Subcutaneous abdominal adipose tissue (tissue), 5 donors: ENCODE data around the gene CCNL2.
A peak's percentile ranks its signal among the peaks of the same experiment; 100 is the strongest.
"Not testable (repeated sequence)": the region's sequence is repeated elsewhere in the genome, so short reads cannot be mapped to it uniquely, and the experiment has no call there.

Source experiments
- H3K27ac ChIP-seq: one replicate; pipeline ENCODE4 v1.7.0; 2013; ENCODE audit warnings: low read depth, mild to moderate bottlenecking, inconsistent platforms, low read length, moderate library complexity
- H3K27me3 ChIP-seq, 5 donors: one replicate each; pipeline ENCODE4 v1.7.0; 2013; ENCODE audit warnings: low read length in 5 of 5, inconsistent platforms in 1 of 5; ENCODE audit not compliant: control insufficient read depth in 5 of 5, insufficient read depth in 4 of 5
- H3K36me3 ChIP-seq, 5 donors: one replicate each; pipeline ENCODE4 v1.7.0; 2013; ENCODE audit warnings: low read length in 5 of 5; ENCODE audit not compliant: control insufficient read depth in 5 of 5, insufficient read depth in 5 of 5
- H3K4me1 ChIP-seq, 5 donors: one replicate each; pipeline ENCODE4 v1.7.0; 2013; ENCODE audit warnings: low read length in 5 of 5, mild to moderate bottlenecking in 3 of 5, moderate library complexity in 1 of 5; ENCODE audit not compliant: control insufficient read depth in 5 of 5, insufficient read depth in 5 of 5
- H3K4me3 ChIP-seq, 5 donors: one replicate each; pipeline ENCODE4 v1.7.0; 2013; ENCODE audit warnings: low read length in 5 of 5, low read depth in 1 of 5
- H3K9ac ChIP-seq, 5 donors: one replicate each; pipeline ENCODE4 v1.7.0; 2013; ENCODE audit warnings: low read length in 5 of 5, mild to moderate bottlenecking in 4 of 5, moderate library complexity in 3 of 5
- H3K9me3 ChIP-seq, 5 donors: one replicate each; pipeline ENCODE4 v1.7.0; 2013; ENCODE audit warnings: low read length in 5 of 5; ENCODE audit not compliant: control insufficient read depth in 5 of 5
- donor health status: healthy.
- donor health status: healthy.
- donor health status: healthy.
- donor health status: healthy.
- donor health status: healthy.

CCNL2 gene

DNA sequence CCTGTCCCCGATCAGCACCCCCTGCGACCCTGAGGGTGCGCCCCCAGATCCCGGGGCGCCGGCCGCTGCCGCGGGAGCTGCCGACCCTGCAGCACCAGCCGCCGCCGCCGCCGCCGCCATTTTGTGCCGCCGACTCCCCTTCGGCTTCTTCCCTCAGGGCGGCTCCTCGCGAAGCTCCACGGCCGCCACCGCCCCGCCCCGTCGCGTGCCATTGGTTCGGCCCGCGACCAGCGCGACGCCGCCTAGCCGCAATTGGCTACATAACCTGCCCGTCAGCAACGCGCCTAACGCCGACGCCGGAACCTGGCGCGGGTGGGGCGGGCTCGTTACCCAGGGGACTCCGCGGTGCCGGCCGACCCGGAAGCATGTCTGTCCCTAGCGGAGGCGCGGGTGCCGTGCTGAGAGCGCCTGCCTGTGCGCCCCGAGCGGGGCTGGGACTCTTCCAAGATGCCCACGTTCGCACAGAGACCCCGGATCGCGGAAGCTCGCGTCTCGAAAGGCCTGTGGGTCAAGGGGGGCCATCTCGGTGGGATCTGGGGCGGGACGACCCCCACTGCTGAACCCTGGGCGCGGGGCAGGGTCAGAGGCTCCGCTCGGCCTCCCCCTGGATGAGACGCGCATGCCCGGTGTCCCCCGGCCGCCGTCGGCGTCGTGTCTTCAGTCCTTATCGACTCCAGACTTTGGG, at the start of gene CCNL2:
Gene CCNL2, minus strand, starts transcription at position 149 of the 685 bp plus-strand sequence. Its CDS starts 29 bp downstream, at position 120.
- Histone ChIP-seq H3K4me3 (peak within 1 kb of the TSS; percentile 87 to 99 (median 95)), H3K27ac (peak within 1 kb of the TSS; percentile 77), H3K36me3 (peaks cover 0 to 61% (median 48%) of the 10 kb centered on the region in 5 donors), H3K4me1 (peaks cover 15 to 42% (median 34%) of the 10 kb centered on the region in 5 donors), H3K9ac (peak within 1 kb of the TSS; percentile 84 to 96 (median 90)), H3K27me3 (no peaks in the 10 kb centered on the region), H3K9me3 (no peaks in the 10 kb centered on the region)

DNA sequence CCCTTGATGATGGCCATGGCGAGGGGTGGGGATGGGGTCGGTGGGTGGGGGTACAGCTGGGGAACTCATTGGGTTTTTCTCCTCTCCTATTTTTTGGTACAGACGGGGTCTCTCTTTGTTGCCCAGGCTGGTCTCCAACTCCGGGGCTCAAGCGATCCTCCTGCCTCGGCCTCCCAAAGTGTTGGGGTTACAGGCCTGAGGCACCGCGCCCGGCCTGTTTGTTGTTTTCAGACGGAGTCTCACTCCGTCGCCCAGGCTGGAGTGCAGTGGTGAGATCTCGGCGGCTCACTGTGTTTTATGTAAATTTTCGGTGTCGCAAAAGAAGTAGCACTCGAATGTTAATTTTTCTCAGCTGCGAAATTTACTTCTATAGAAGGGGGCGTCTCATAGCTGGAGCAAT, 47.5 kb upstream of the CCNL2 start:
- H3K4me3 ChIP-seq, H3K4me1 ChIP-seq, H3K27ac ChIP-seq, H3K9ac ChIP-seq, H3K27me3 ChIP-seq, H3K9me3 ChIP-seq, H3K36me3 ChIP-seq: not testable (repeated sequence)

DNA sequence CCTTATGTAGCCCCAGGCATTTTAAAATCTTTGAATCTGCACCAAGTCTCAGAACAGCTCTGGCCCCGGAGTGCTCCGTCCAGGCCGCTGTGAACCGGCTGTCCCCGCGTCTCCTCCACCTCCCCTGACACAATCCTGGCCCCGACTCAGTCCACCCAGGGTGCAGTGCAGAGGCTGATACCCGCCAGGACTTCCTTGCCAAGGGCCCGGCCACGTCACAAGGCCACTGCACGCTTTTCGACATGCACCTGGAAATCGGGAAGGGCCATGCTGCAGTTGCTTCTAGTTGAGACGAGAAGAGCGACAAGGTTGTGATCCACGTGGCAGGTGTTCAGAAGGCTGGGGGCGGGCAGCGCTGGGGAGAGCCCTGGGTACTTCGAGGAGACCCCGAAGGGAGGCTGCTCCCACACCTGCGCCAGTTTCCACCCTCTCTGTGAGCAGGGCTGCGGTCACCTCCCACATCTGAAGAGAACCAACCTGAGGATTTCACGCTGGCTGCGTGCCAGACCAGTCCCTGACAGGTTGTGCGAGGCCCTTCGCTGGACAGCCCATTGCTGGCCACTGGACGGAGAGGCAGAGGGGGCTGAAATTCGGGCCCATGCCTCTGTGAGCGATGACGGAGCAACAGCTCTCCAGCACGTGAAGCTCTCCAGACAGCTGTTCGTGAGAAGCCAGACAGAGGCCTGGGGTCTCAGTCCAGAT, 43.1 kb upstream of the CCNL2 start:
- Histone ChIP-seq H3K27ac (no peak overlapping the region), H3K9ac (no peak overlapping the region), H3K9me3 (no peaks in the 10 kb centered on the region)

DNA sequence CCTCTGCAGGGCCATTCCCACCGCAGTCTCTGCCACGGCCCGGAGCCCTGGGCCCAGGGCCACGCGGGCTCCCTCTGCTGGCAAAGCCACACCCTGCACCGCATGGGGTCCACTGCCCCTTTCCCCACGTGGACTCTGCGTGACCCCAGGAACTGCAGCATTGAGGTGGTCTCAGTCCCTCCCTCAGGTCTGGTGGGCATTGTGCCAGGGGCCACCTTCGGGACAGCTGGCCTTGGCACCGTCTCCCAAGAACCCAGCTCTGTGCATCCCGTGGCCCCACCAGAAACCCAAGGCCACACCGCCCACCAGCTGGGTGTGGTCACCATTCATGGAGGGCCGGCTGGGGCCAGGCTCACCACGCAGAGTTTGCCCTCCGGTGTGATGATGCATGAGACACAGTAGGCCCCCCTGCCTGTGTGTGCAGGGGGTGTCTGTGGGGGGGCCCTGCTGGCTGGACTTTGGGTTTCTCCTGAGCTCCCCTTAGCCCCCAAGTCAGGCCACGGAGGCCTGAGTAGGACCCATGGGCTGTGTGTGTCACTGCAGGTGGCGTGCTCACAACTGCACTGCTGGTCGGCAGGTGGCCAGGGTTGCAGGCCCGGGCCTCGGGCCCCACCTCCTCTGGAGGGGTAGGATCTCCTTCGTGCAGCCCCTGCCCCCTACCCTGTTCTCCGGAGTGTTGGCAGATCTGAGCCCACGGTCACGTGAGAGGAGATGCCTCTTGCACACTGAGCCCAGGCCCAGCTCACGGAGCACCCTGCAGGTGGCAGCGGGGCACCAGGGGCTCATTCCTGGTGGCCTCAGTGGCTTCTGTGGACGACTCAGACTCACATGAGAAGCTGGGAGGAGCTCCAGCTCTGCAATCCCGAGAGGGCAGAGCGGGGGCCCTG, 42.1 kb upstream of the CCNL2 start:
- Histone ChIP-seq H3K9me3 (no peaks in the 10 kb centered on the region), H3K9ac (no peak overlapping the region), H3K36me3 (peaks cover 0 to 4% (median 0%) of the 10 kb centered on the region in 5 donors), H3K27ac (no peak overlapping the region), H3K4me3 (peak overlapping the region in 1 of 5 donors; percentile 42), H3K4me1 (peaks cover 2 to 37% (median 30%) of the 10 kb centered on the region in 5 donors), H3K27me3 (peaks cover 0 to 3% (median 0%) of the 10 kb centered on the region in 5 donors)

More for the DNA sequence above, 43.1 kb upstream of the CCNL2 start:
- Histone ChIP-seq H3K4me1 (peaks cover 2 to 27% (median 22%) of the 10 kb centered on the region in 5 donors), H3K4me3 (no peak overlapping the region), H3K27me3 (no peaks in the 10 kb centered on the region), H3K36me3 (peaks cover 0 to 4% (median 0%) of the 10 kb centered on the region in 5 donors)

DNA sequence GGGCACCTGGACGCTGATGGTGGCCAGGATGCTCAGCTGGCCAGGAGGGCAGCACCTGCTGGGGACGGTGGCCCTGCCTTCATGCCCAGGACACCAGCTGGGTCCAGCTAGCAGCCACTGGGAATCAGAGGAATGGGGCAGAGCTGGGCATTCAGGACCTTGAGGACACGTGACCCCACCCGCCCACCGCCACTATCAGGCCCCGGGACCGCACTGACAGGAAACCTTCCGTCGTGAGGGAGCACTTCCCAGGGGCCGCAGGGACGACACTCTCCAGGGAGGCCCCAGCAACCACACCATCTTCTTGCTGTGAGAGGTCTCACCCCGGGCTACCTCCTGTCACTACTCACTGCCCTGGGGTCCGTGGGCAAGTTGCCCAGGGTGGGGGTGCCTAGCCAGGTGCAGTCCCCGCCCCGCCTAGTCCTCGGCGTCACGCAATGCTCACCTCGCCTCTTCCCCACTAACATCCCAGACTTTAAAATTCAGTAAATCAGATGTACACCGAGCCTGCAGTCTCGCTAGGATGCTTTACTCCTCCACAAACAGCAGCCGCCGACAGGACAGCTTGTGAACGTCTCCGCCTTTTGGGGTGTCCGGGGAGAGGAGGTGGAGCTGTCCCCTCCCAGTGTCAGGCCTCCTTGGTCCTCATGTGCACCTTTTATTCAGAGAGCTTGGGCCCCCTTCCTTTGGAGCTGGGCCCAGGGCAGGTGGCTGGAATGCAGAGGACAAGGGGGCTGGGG, 41.3 kb upstream of the CCNL2 start:
- Histone ChIP-seq H3K36me3 (peaks cover 0 to 4% (median 0%) of the 10 kb centered on the region in 5 donors), H3K27ac (no peak overlapping the region), H3K27me3 (peaks cover 0 to 3% (median 0%) of the 10 kb centered on the region in 5 donors), H3K9ac (no peak overlapping the region), H3K4me3 (peak overlapping the region in 1 of 5 donors; percentile 42), H3K4me1 (peaks cover 2 to 42% (median 35%) of the 10 kb centered on the region in 5 donors), H3K9me3 (no peaks in the 10 kb centered on the region)

DNA sequence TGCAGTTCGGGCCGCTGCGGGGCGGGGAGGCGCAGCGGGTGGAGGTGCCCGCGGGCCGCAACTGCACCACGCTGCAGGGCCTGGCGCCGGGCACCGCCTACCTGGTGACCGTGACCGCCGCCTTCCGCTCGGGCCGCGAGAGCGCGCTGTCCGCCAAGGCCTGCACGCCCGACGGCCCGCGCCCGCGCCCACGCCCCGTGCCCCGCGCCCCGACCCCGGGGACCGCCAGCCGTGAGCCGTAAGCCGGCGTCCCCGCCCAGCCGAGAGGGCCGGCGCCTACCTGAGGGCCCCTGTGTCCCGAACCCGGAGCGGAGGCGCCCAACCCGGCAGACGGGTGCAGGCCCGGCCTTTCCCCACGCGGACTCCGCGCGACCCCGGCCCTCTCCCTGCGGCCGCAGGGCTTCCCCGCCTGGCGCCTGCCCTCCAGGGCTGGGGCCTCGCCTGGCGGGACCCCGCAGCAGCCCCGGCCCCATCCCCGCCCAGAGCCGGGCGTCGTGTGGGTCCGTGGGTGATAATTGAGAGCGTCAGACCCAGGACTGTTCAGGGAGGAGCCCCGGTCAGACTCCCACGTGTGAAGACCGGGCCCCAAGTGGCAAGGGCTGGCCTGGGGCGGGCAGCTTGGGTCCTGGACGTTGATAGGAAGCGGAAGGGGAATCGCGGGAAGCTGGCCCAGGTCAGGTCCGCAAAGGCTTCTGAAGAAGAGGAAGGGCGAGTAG, 40.6 kb upstream of the CCNL2 start:
- Histone ChIP-seq H3K9ac (no peak overlapping the region), H3K27me3 (peaks cover 0 to 3% (median 0%) of the 10 kb centered on the region in 5 donors), H3K4me1 (peaks cover 2 to 49% (median 42%) of the 10 kb centered on the region in 5 donors), H3K4me3 (no peak overlapping the region), H3K36me3 (peaks cover 0 to 4% (median 0%) of the 10 kb centered on the region in 5 donors), H3K27ac (no peak overlapping the region), H3K9me3 (no peaks in the 10 kb centered on the region)

DNA sequence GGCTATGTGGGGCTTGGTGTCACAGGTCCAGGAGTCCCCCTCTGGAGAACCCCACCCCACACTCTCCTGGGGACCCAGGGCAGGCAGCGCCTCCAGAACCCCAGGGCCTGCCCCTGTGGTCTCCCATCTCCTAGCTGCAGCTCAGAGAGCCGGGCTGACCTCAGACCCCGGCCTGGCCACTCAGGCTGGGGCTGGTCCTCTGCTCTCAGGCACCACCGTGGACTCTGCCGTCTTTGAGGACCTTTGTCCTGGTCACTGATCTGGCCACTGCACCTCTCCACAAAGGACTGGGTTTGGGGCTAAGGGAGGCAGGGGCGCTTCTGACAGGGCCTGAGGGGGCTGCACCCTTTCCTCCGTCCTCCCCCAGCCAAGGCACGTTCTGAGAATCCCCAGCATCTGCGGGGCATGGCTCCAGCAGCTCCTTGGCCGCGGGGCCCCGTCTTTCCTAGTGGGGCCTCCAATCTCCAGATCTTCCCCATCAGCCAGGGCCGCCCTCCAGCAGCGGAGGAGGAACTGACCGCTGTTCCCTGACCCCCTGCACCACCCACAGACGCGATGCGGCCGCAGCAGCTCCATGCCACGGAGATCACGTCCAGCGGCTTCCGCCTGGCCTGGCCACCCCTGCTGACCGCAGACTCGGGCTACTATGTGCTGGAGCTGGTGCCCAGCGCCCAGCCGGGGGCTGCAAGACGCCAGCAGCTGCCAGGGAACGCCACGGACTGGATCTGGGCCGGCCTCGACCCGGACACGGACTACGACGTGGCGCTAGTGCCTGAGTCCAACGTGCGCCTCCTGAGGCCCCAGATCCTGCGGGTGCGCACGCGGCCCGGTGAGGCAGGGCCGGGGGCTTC, 39.6 kb upstream of the CCNL2 start:
- H3K9ac ChIP-seq, result no peak overlapping the region
- no peak overlapping the region for H3K4me3 ChIP-seq
- H3K4me1 ChIP-seq, result peaks cover 2 to 58% (median 52%) of the 10 kb centered on the region in 5 donors
- no peaks in the 10 kb centered on the region for H3K9me3 ChIP-seq
- peaks cover 0 to 3% (median 0%) of the 10 kb centered on the region in 5 donors for H3K27me3 ChIP-seq
- H3K36me3 ChIP-seq, result peaks cover 0 to 4% (median 0%) of the 10 kb centered on the region in 5 donors
- no peak overlapping the region for H3K27ac ChIP-seq

DNA sequence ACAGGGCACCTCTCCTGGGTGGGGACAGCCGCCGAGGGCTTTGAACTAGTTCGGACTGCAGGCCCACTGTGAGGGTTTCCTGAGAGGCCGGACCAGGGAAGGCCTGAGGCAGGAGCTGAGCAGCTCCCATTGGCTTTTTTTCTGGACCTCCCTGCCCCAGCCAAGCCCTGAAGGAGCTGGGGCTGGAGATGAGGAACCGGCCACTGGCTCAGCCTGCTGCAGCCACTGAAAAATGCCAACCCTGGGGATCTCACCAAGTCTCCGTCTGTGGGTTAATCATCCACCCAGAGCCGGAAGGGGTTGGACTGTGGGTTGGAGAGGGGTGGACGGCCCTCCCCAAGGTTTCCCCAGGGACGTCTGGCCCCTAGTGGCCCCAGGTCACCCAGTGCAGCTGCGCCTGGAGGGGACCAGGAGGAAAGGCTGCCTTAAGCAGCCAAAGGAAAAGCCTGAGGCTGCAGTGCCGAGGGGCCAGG, 38.8 kb upstream of the CCNL2 start:
- H3K4me1 ChIP-seq, result peaks cover 2 to 67% (median 60%) of the 10 kb centered on the region in 5 donors
- peaks cover 0 to 3% (median 0%) of the 10 kb centered on the region in 5 donors for H3K27me3 ChIP-seq
- no peaks in the 10 kb centered on the region for H3K9me3 ChIP-seq
- H3K4me3 ChIP-seq, result no peak overlapping the region
- H3K27ac ChIP-seq, result no peak overlapping the region
- H3K36me3 ChIP-seq, result peaks cover 0 to 4% (median 0%) of the 10 kb centered on the region in 5 donors
- H3K9ac ChIP-seq, result no peak overlapping the region
